Hepatocyte (in vitro differentiated cells): Measurements from ENCODE around the gene DNM3.

Experiments used
- EZH2 ChIP-seq: fragments of 200-600 bp; sonication (generic); IDR thresholded peaks from 2 replicates; pipeline ENCODE4 v1.6.1; 2016; ENCODE audit warnings: antibody characterized with exemption, mild to moderate bottlenecking, borderline replicate concordance
- TF ChIP-seq, protein P1 (sequence below): fragments of 200-600 bp; sonication (generic); IDR thresholded peaks from 2 replicates; pipeline ENCODE4 v1.5.1; 2016; ENCODE audit warnings: antibody characterized with exemption, mild to moderate bottlenecking; ENCODE audit not compliant: poor library complexity

DNA sequence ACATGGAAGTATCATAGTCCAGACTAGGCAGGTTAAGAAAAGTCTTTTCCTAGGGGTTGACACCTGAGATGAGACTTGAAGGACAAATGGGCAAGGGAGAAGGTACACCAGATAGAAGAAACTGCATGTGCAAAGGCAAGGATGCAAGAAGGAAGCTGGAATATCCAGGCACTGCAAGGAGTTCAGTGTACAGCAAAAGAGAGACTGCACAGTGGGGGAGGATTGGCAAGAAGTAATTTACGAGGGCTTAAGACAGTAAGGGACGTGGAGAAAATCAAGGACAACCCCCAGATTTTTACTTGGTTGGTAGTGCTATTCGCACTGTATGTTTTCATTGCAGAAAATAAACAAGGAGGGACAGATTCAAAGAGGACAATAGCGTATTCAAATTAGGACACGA is 58.5 kb downstream of the DNM3 start:
- TF ChIP-seq, protein P1, sequence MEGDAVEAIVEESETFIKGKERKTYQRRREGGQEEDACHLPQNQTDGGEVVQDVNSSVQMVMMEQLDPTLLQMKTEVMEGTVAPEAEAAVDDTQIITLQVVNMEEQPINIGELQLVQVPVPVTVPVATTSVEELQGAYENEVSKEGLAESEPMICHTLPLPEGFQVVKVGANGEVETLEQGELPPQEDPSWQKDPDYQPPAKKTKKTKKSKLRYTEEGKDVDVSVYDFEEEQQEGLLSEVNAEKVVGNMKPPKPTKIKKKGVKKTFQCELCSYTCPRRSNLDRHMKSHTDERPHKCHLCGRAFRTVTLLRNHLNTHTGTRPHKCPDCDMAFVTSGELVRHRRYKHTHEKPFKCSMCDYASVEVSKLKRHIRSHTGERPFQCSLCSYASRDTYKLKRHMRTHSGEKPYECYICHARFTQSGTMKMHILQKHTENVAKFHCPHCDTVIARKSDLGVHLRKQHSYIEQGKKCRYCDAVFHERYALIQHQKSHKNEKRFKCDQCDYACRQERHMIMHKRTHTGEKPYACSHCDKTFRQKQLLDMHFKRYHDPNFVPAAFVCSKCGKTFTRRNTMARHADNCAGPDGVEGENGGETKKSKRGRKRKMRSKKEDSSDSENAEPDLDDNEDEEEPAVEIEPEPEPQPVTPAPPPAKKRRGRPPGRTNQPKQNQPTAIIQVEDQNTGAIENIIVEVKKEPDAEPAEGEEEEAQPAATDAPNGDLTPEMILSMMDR: no peak
- TF ChIP-seq EZH2: no peak
